ENCODE data around the gene ZFYVE9.
A peak's percentile ranks its signal among the peaks of the same experiment; 100 is the strongest.

ZFYVE9 gene

DNA sequence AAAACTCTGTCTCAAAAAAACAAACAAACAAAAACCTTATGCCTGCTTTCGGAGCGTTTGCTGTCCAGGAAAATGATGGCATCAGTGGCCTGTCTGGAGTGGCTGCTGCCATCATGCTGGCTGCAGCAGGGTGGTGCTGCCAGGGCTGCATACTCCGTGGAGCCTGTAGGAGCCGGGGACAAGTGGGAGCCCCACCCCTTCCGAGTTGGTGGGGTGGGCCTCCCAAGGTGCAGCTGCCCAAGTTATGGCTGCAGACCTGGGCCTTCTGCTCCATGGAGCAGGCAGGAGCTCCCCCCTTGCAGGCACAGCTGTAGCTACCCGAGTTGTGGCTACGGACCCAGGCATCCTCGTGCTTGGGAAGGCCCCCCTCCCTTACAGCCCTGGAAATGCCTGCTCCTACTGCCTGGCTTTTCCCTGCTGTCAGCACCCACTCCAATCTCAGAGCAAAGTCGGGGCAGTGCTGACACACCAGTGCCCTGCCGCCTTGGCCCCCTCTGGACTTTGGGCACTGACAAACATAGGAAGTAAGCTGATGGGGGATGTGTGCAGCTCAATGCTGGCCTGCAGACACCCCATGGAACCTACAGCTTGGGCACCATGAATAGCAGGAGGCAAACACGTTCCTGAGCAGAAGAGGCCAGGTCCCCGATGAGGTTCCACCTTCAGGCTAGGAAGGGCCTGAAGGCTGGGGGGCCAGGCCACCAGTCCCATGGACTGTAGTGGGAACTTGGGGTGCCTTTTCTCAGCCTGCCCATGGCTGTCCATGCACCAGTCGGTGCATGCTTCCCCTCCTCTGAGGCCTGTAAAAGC is 163.7 kb downstream of the ZFYVE9 start:
- H3K4me3 ChIP-seq (ENCODE audit: low read length) = no peak overlapping the region

DNA sequence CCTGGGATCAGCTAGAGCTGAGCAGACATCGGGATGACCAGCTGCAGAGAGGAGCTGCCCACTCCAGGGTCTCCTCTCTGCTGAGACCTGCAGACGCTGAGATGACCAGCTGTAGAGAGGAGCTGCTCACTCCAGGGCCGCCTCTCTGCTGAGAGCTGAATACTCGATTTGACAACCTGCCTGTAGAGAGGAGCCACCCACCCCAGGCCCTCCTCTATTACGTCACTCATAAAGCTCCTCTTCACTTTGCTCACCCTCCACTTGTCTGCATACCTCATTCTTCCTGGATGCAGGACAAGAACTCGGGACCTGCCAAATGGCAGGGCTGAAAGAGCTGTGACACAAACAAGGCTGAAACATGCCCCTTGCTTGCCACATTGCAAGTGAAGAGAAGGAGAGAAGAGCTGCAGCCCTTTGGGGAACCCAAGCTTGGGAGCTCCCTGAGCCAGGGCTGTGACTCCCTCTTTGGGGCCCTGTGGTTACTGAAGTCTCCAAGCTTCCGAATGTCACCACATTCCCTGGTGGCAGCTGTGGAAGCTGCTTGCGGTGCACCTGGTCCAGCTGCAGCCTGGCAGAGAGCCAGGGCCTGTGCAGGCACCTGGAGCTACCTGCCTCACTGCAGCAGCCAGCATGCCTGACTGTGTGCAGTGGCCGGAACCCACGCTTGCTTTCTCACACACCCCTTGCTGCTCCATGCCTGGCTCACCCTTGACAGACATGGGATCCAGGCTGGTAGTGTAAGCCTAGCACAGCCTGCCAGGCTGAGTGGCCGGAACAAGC is 164.5 kb downstream of the ZFYVE9 start:
- no peak overlapping the region for H3K4me3 ChIP-seq (ENCODE audit: low read length)
- DNase-seq (ENCODE audit: low read depth, low spot score) = peak; percentile 39

More for the DNA sequence above, 163.7 kb downstream of the ZFYVE9 start:
- no peak for DNase-seq (ENCODE audit: low read depth, low spot score)

DNA sequence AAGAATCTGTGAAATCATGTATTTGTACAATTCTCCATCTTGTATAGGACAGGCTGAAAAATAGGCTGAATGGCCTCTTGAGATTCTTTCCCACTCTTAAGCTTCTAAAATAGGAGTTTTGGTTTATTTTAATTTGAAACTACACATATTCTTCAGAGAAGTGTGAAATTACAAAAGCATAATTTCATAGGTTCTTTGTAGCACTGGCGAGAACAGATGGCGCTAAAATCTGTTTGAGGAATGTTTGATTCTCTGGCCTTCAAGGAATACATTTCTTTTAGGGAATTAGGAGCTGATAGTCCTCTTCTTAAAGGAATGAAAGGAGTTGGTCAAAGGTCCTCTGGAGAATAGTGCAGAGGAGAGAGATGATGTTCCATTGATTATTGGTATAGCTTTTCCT is 179.2 kb downstream of the ZFYVE9 start:
- no peak for DNase-seq (ENCODE audit: low read depth, low spot score)
- no peak overlapping the region for H3K4me3 ChIP-seq (ENCODE audit: low read length)

DNA sequence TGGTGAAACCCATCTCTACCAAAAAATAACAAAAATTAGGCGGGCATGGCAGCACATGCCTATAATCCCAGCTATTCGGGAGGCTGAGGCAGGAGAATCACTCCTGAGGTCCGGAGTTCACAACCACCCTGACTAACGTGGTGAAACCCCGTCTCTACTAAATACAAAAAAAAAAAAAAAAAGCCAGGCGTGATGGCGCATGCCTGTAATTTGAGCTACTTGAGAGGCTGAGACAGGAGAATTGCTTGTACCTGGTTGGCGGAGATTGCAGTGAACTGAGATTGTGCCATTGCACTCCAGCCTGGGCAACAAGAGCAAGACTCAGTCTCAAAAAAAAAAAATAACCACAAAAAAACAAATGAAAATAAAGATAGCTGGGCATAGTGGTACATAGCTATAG is 181.8 kb downstream of the ZFYVE9 start:
- DNase-seq (ENCODE audit: low read depth, low spot score) = no peak
- no peak overlapping the region for H3K4me3 ChIP-seq (ENCODE audit: low read length)

DNA sequence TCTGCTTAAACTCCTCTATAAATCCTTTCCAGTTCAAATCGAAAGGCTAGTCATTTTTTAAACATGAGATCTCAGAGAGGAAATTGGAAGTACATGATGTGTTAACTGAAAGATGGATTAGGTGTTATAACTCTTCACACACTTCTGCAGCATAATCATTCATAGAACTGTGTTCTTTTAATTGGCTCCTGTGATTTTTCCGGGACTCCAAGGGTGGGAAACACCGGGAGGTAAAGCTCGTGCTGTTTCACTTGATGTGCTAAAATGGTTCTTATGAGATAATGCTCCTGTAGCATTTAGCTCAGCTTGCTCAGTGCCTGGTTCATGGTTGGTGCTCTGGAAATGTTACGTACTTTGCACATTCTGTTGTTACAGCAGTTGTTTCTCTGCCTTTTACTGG is 183.9 kb downstream of the ZFYVE9 start:
- DNase-seq (ENCODE audit: low read depth, low spot score) = no peak
- no peak overlapping the region for H3K4me3 ChIP-seq (ENCODE audit: low read length)

DNA sequence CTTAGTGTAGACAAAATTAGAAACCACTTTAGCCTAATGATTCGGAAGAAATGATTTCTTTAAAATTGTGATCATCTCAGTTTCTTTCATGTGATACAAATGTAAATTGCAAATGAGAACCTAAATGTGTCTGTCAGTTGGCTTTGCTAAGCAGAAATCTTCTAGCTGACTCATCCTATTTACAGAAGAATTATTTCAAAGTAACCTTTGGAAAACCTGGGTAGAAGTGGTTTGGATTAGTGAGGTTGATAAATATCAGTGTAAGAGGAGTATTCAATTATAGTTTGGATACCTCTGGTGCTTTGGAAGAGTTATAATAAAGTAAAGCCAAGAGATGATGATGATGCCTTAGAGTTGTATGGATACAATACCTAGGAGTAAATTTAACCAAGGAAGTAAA is 186.7 kb downstream of the ZFYVE9 start:
- no peak for DNase-seq (ENCODE audit: low read depth, low spot score)
- no peak overlapping the region for H3K4me3 ChIP-seq (ENCODE audit: low read length)

DNA sequence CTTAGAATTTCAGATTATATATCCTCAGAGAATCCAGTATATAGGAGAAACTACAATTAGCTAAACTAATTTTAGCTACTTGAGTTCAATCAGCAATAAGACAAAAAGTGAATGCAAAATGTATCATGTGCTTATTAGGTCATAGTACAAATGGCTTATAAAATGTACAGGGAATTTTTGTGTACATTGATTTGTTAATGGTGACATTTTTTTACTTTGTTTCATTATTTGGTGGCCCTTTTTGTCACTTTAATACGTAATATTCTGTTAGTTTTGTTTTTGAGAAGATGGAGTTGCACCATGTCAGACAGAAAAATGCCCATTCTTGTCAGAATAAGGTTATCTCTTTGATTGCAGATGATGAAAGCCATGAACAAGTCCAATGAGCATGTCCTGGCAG is 190.5 kb downstream of the ZFYVE9 start:
- DNase-seq (ENCODE audit: low read depth, low spot score) = no peak
- no peak overlapping the region for H3K4me3 ChIP-seq (ENCODE audit: low read length)

DNA sequence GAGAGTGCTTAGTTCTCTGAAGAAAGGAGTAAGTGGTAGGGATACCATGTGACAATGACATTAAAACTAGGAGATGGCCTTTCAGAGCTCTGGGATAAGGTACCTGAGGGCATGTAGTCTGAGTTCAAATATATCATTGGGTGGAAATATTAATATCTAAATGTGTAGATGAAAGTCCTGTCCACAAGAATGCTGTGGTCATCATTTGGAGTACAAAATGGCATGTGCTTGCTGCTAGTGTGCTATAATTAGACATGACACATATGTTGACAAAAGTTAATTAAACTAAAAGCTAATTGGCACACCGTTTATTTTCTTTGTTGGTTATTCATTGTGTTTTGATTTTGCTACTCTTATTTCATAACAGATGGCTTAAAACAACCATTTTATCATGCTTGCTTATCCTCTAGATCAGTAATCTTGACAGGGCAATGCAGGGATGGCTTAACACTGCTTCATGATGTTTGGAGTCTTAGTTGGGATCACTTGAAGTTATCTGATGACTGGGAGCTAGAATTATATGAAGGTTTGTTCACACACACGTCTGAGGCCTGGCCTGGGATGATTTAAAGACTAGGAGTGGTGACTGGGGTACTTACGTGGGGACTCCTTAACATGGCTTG is 193.1 kb downstream of the ZFYVE9 start:
- no peak for DNase-seq (ENCODE audit: low read depth, low spot score)

DNA sequence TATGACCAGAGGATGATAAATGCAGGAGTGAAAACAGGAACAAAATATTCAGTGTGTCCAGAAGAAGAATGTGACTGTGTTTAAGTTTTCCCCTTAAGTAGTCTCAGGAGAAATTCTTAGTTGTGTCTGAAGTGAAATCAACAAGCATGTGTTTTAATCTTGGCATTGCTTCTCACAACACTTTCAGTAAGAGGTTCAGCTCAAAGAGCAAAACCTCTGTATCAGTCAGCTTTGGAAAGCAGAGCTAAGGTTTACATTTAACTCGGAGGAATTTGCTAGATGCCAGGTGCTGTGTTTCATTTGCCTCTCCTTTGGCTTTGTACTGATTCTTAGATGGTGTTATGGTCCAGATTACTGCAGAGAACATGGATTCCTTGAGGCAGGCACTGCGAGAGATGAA is 195.6 kb downstream of the ZFYVE9 start:
- H3K4me3 ChIP-seq (ENCODE audit: low read length) = no peak overlapping the region
- no peak for DNase-seq (ENCODE audit: low read depth, low spot score)

More for the DNA sequence above, 193.1 kb downstream of the ZFYVE9 start:
- H3K4me3 ChIP-seq (ENCODE audit: low read length) = no peak overlapping the region

DNA sequence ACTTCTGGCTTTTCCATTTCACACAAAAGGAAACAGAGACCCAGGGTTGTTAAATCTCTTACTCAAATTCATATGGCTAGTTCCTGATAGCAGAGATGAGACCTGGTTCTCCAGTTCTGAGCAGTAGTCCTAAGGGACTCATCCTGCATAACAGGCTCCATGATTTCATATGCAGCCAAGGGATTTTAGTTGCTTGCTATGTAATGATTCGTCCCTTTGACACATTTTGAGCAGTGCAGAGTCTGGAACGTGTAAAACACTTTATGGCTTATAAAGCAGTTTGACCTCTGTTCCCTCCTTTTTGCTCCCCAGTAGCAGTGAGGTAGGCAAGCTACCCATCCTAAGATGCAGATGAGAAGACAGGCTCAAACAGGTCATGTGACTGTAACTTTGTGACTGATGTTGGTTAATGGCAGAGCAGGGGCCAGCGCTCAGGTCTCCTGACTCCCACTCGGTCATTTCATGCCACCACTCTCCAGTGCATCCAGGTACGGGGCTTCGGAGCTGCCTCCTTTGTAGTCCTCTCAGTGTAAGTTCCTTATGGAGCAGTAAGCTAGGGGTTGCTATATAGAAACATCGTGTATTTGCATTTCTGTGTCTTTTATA is 199.9 kb downstream of the ZFYVE9 start:
- DNase-seq (ENCODE audit: low read depth, low spot score) = no peak
- no peak overlapping the region for H3K4me3 ChIP-seq (ENCODE audit: low read length)

DNA sequence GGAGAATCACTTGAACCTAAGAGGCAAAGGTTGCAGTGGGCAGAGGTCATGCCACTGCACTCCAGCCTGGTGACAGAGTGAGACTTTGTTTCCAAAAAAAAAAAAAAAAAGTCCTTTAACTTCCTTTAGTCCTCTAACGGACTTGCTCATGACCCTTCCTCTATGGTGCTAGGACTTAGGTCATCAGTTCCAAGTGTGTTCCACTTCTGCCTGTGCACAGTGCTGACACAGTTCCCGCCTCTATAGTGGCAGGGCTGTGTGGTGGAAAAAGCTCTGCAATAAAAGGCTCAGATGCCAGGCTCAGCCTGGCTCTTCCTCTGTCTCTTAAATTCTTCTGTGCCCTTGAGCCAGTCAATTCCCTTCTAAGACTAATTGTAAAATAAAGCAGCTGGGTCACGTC is 202.1 kb downstream of the ZFYVE9 start:
- no peak for DNase-seq (ENCODE audit: low read depth, low spot score)
- no peak overlapping the region for H3K4me3 ChIP-seq (ENCODE audit: low read length)

DNA sequence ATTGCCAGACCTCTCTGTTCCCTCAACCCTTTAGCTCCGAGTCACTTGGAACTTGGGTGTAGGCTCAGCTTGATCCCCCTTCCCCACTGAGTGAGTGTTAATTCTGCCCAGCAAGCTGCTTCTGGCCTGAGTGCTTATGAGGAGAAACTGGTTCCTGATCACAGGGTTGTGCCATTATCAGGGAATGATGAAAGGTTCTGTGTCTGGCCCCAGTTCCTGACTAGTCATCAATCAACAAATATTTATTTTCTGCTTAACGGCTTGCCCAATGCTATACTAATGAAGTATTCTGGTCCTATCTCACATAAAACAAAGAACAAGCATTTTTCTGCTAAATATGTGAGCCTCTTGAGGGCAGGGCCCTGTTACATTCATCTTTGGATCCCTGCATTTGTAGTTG is 203.4 kb downstream of the ZFYVE9 start:
- no peak for DNase-seq (ENCODE audit: low read depth, low spot score)
- no peak overlapping the region for H3K4me3 ChIP-seq (ENCODE audit: low read length)

DNA sequence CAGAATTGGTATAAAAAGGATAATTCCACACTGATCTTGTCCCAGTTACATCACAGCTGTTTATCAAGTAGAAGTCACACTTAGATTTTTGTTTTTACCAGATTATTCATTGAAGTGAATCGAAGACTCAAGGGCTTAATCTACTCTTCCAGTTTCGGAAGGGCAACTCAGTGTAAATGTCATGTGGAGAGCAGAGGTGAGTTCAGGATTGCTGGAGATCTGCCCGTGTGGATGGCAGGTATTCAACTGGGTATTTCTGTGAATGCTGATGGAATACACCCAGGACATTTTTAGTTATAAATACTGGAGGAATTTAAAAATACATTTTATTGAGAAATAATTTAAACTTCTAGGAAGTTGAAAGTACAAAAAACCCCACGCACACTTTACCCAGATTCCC is 204.8 kb downstream of the ZFYVE9 start:
- H3K4me3 ChIP-seq (ENCODE audit: low read length) = no peak overlapping the region
- DNase-seq (ENCODE audit: low read depth, low spot score) = no peak

DNA sequence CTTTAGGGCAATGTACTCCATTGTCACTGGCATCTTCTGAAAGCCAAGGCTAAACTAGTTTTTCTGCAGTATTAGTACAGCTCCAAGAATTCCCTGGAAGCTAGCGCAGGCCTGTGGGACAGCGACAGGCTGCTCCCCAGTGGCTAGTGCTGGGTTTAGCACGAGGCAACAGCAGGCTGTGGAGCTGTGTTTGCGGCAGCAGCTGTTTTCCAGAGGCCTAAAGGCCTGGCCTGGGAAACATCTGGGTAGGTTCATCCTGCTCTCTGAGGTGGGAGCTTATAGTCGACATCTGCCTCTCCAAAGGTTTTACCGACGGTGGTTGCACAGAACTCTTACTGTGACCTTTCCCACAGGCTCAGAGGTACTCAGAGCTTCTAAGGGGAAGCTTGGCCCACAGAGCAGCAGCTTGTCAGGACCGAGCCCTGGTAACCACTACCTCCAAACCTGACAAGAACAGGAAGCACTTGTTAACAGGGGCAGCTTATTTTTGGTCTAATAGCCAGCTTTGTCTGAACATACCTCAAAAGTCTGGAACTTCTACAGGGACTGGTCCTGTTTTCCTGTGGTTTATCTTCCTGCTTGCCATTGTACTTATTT is 206.9 kb downstream of the ZFYVE9 start:
- no peak for DNase-seq (ENCODE audit: low read depth, low spot score)
- H3K4me3 ChIP-seq (ENCODE audit: low read length) = no peak overlapping the region

DNA sequence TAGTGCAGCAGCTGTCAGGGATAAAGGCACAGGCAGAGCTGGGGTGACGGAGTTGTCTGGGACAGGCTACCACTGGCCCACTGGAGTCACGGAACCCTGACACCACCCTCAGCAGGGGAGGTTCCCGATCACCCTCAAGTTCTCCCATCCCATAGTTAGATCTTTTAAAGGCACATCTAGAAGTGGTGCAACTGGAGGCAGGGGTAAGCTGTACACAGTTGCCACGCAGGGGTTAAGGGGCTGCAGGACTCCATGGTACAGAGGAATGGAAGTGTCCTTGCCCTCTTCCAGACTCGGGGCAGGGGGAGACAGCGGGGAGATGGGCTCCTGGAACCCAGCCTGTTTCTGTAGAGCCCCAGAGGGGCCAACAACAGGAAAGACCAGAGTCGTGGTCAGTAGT is 210.8 kb downstream of the ZFYVE9 start:
- no peak overlapping the region for H3K4me3 ChIP-seq (ENCODE audit: low read length)
- no peak for DNase-seq (ENCODE audit: low read depth, low spot score)

DNA sequence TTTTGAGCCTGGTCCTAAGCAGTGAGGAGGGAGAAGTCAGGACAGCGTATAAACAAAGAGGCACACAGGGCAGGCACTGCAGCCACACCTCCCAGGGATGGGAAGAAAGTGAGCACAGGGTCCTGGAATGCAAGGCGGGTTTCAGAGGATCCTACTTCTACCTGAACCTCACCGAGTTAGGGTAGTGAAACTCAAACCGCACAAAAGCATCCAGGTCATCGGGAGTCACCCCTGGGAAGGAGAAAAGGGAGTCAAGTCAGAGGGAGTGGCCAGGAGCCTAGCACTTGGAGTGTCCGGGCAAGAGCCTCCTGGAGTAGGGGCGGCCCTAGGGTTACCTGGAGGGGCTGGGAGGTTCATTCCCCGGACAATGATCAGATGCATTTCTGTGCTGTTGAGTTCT is 213.5 kb downstream of the ZFYVE9 start:
- H3K4me3 ChIP-seq (ENCODE audit: low read length) = no peak overlapping the region
- DNase-seq (ENCODE audit: low read depth, low spot score) = no peak

DNA sequence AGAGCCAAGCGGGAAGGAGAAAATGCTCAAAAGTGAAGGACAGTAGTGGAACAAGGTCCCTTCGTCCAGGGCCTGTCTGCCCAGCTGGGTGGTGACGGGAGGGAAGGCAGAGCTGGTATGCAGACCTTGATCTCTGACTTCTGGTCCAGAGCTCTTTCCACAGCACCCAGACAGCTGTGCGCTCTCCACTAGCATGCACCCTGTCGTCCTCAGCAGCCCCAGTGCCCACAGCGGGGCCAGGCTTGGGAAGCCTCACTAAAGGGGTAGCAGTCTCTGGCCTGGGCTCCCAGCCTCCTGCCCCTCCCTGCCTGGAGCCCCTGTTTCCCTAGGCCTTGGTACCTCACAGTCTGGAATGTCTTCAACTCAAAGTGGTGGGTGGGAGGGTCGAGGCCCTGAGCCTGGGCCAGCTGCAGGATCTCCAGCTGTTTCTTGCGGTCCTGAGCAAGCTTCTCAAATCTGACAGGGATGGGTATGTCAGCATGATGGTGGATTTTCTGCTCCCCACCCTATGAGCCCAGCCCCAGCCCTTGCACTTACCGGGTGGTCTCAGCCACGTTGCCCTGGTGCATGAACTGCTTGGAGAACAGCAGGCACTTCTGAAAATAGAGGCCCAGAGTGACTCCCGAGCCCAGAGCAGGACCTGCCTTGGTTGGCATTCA is 214.1 kb downstream of the ZFYVE9 start:
- H3K4me3 ChIP-seq (ENCODE audit: low read length) = no peak overlapping the region
- no peak for DNase-seq (ENCODE audit: low read depth, low spot score)

DNA sequence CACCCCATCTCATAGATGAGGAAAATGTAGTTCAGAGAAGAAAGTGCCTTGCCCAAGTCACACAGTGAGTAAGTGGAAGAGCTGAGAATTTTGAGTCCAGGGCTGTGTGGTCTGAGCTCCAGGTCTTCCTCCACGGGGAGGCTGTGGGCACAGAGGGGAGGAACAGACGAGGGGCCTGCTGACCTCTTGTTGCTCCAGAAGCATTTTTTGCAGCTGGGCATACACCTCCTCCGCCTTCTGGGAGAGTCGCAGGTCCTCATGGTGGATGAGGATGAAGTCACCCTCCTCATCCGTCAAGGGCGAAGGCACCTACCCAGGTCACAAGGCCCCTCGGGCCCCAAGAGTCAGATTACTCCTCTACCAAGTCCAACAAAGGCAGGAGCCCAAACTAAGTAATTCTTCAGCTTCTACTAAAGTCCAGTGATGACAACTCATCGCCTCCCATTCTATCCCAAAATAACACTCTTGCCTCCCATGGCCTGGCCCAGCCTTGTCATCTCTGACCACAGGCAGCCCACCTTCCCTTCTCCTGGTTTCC is 215.0 kb downstream of the ZFYVE9 start:
- no peak overlapping the region for H3K4me3 ChIP-seq (ENCODE audit: low read length)
- DNase-seq (ENCODE audit: low read depth, low spot score) = no peak

DNA sequence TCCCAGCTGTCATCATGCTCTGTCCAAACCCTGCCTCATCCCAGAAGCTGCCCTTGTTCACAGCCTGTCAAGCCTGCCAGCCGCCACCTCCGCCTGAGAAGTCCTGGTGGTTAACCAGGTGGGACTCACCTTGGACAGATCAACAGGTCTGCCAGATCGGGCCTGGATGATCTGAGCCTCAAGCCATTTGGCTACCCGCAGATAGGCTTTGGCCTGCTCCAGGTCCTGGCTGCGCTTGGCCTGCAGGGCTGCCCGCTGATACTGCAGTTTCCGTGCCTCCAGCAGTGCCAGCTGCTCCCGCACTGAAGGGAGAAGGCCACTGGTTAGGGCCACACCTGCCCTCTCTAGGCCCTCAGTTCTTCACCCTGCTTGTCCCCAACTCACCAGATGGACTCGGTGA is 215.5 kb downstream of the ZFYVE9 start:
- no peak overlapping the region for H3K4me3 ChIP-seq (ENCODE audit: low read length)
- no peak for DNase-seq (ENCODE audit: low read depth, low spot score)

All from Jurkat, Clone E6-1 (cell line).